G401.6 (cell line): Measurements from ENCODE around the gene ZFR.
"Not testable (repeated sequence)": the region's sequence is repeated elsewhere in the genome, so short reads cannot be mapped to it uniquely, and the experiment has no call there.

ENCODE experiments used
- FAIRE-seq: peaks from 2 replicates; lab custom pipeline; 2012; peaks lifted over from hg19 to GRCh38; lab: Jason Lieb, UNC

ZFR gene

GRCh38 chr5:32406650-32407049 is 37.9 kb downstream of the ZFR start:
- FAIRE-seq: no peak

- no peak for FAIRE-seq
Measured at GRCh38 chr5:32405507-32405906, 39.0 kb downstream of the ZFR start.

GRCh38 chr5:32403760-32404159 is 40.8 kb downstream of the ZFR start:
- FAIRE-seq: no peak

- FAIRE-seq: no peak
Measured at GRCh38 chr5:32400401-32400800, 44.1 kb downstream of the ZFR start.

- FAIRE-seq: not testable (repeated sequence)
Measured at GRCh38 chr5:32398754-32399153, 45.8 kb downstream of the ZFR start.

GRCh38 chr5:32394981-32395380 is 49.6 kb downstream of the ZFR start:
- no peak for FAIRE-seq

GRCh38 chr5:32392039-32392438 is 52.5 kb downstream of the ZFR start:
- FAIRE-seq: no peak

- FAIRE-seq: no peak
Measured at GRCh38 chr5:32390819-32391591, 53.5 kb downstream of the ZFR start.

GRCh38 chr5:32388432-32389129 is 56.0 kb downstream of the ZFR start:
- no peak for FAIRE-seq

- FAIRE-seq: peak; percentile 41
Measured at GRCh38 chr5:32387841-32388240, 56.7 kb downstream of the ZFR start.

- FAIRE-seq: no peak
Measured at GRCh38 chr5:32387211-32387610, 57.3 kb downstream of the ZFR start.

- FAIRE-seq: no peak
Measured at GRCh38 chr5:32384621-32385020, 59.9 kb downstream of the ZFR start.

GRCh38 chr5:32383586-32383985 is 61.0 kb downstream of the ZFR start:
- FAIRE-seq: no peak

GRCh38 chr5:32383065-32383464 is 61.5 kb downstream of the ZFR start:
- no peak for FAIRE-seq

GRCh38 chr5:32379421-32379820 is 65.1 kb downstream of the ZFR start:
- FAIRE-seq: no peak

GRCh38 chr5:32378966-32379365 is 65.6 kb downstream of the ZFR start:
- no peak for FAIRE-seq

- FAIRE-seq: no peak
Measured at GRCh38 chr5:32369542-32370155, 74.9 kb downstream of the ZFR start.

- FAIRE-seq: no peak
Measured at GRCh38 chr5:32369032-32369431, 75.5 kb downstream of the ZFR start.

GRCh38 chr5:32367271-32367670 is 77.3 kb downstream of the ZFR start:
- not testable (repeated sequence) for FAIRE-seq

GRCh38 chr5:32365623-32366022 is 78.9 kb downstream of the ZFR start:
- no peak for FAIRE-seq

- FAIRE-seq: no peak
Measured at GRCh38 chr5:32363030-32363429, 81.5 kb downstream of the ZFR start.

- no peak for FAIRE-seq
Measured at GRCh38 chr5:32362527-32362926, 82.0 kb downstream of the ZFR start.

GRCh38 chr5:32360906-32361305 is 83.6 kb downstream of the ZFR start:
- no peak for FAIRE-seq
